ENCODE results near the gene IRF8.

Gene IRF8

GRCh38 chr16:85963753-85964285 is 64.9 kb downstream of the IRF8 start:
- H3K4me1 ChIP-seq, result no peaks in the 10 kb centered on the region
- no peak for TF ChIP-seq CTCF (IDR thresholded peaks at IDR 0.05; ENCODE audit: low read depth, low read length)
- no peaks in the 10 kb centered on the region for H3K9me3 ChIP-seq
- no peak for DNase-seq
- no peak overlapping the region for H3K4me3 ChIP-seq (ENCODE audit: low read depth, low read length)
- H3K36me3 ChIP-seq, result no peaks in the 10 kb centered on the region
- H3K27me3 ChIP-seq, result peaks cover 20% of the 10 kb centered on the region

GRCh38 chr16:85965125-85965524 is 66.2 kb downstream of the IRF8 start:
- no peak overlapping the region for H3K4me3 ChIP-seq (ENCODE audit: low read depth, low read length)
- H3K36me3 ChIP-seq, result no peaks in the 10 kb centered on the region
- no peaks in the 10 kb centered on the region for H3K9me3 ChIP-seq
- TF ChIP-seq CTCF (IDR thresholded peaks at IDR 0.05; ENCODE audit: low read depth, low read length), result no peak
- H3K27me3 ChIP-seq, result peaks cover 33% of the 10 kb centered on the region
- no peak for DNase-seq
- no peaks in the 10 kb centered on the region for H3K4me1 ChIP-seq

- no peaks in the 10 kb centered on the region for H3K9me3 ChIP-seq
- DNase-seq, result no peak
- H3K4me3 ChIP-seq (ENCODE audit: low read depth, low read length), result no peak overlapping the region
- H3K36me3 ChIP-seq, result no peaks in the 10 kb centered on the region
- peaks cover 35% of the 10 kb centered on the region for H3K27me3 ChIP-seq
- no peak for TF ChIP-seq CTCF (IDR thresholded peaks at IDR 0.05; ENCODE audit: low read depth, low read length)
- no peaks in the 10 kb centered on the region for H3K4me1 ChIP-seq
These were observed 68.1 kb downstream of the IRF8 start for GRCh38 chr16:85967111-85967510.

GRCh38 chr16:85968041-85968920 is 69.3 kb downstream of the IRF8 start:
- Histone ChIP-seq H3K4me1 (no peaks in the 10 kb centered on the region), H3K4me3 (ENCODE audit: low read depth, low read length) (no peak overlapping the region), H3K27me3 (peaks cover 31% of the 10 kb centered on the region), H3K9me3 (no peaks in the 10 kb centered on the region), H3K36me3 (no peaks in the 10 kb centered on the region)
- DNase-seq, result no peak
- no peak for TF ChIP-seq CTCF (IDR thresholded peaks at IDR 0.05; ENCODE audit: low read depth, low read length)

- H3K9me3 ChIP-seq, result no peaks in the 10 kb centered on the region; the same call in 1 of the 2 replicates
- no peak overlapping the region for H3K4me3 ChIP-seq (ENCODE audit: low read depth, low read length)
- H3K27me3 ChIP-seq, result peaks cover 31% of the 10 kb centered on the region
- no peak for TF ChIP-seq CTCF (IDR thresholded peaks at IDR 0.05; ENCODE audit: low read depth, low read length)
- DNase-seq, result no peak
- no peaks in the 10 kb centered on the region for H3K36me3 ChIP-seq
- no peaks in the 10 kb centered on the region for H3K4me1 ChIP-seq
These were observed 70.2 kb downstream of the IRF8 start for GRCh38 chr16:85969159-85969558.

- TF ChIP-seq CTCF (IDR thresholded peaks at IDR 0.05; ENCODE audit: low read depth, low read length), result no peak
- H3K9me3 ChIP-seq, result no peaks in the 10 kb centered on the region; the same call in 1 of the 2 replicates
- no peaks in the 10 kb centered on the region for H3K36me3 ChIP-seq
- no peak overlapping the region for H3K4me3 ChIP-seq (ENCODE audit: low read depth, low read length)
- peaks cover 31% of the 10 kb centered on the region for H3K27me3 ChIP-seq
- no peaks in the 10 kb centered on the region for H3K4me1 ChIP-seq
- no peak for DNase-seq
These were observed 70.6 kb downstream of the IRF8 start for GRCh38 chr16:85969591-85969990.
